Cardiac atrium fibroblast (primary cell): ENCODE results near the gene MZT2A. TPM values are rescaled to one million over a fixed set of nuclear protein-coding genes. Genes with fewer than 3 reads are reported as not detected.

Experiments used
- total RNA-seq: library from RNA; depleted of rRNA; stranded (reverse); fragments of >200 nt; gene quantifications from 2 replicates; pipeline ENCODE4 v1.2.3, GENCODE V29; 2015

Gene MZT2A, protein sequence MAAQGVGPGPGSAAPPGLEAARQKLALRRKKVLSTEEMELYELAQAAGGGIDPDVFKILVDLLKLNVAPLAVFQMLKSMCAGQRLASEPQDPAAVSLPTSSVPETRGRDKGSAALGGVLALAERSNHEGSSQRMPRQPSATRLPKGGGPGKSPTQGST
- total RNA-seq: 47.8 and 71.1 TPM in 2 replicates

DNA sequence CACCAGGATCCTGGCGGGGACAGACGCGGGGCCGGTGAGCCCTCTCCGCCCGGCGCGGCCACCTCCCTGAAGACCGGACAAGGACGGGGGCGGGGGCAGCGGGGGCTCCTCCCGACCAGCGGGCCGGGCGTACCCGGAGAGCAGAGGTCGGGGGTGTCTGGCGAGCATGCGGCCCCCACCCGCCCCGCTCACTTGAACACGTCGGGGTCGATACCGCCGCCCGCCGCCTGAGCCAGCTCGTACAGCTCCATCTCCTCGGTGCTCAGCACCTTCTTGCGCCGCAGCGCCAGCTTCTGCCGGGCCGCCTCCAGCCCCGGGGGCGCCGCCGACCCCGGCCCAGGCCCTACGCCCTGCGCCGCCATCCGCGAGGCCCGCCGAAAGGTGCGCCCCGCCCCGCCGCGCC lies at the start of gene MZT2A:
TSS of gene MZT2A (minus strand) at position 383 of the 403 bp plus-strand sequence. CDS start at position 362, 21 bp downstream.

DNA sequence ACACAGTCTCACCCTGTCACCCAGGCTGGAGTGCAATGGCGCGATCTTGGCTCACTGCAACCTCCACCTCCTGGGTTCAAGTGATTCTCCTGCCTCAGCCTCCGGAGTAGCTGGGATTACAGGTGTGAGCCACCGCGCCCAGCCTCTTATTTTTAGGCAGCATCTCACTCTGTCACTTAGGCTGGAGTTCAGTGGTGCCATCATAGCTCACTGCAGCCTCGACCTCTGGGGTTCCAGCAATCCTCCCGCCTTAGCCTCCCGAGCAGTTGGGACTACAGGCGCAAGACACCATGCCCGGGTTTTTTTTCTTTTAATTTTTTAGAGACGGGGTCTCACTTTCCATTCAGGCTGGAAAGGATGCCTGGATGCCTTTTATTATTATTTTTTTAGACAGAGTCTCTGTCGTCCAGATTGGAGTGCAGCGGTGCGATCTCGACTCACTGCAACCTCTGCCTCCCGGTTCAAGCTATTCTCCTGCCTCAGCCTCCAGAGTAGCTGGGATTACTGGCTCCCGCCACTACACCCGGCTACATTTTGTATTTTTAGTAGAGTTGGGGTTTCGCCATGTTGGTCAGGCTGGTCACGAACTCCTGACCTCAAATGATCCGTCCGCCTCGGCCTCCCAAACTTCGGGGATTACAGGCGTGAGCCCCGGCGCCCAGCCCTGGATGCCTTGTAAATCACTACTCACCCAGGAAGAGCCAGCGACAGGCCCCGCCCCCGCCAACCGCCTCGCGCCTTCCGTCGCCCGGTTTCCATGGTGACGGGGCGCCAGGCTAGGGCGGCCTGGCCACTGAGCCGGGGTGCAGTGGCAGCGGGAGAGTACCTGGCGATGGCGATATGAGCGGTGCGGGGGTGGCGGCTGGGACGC lies 35.2 kb upstream of the MZT2A start, which contains the start of gene CCDC74A:
TSS of gene CCDC74A (plus strand) at position 758 of the 871 bp plus-strand sequence. CDS start at position 841, 83 bp downstream.

GRCh38 chr2:131475831-131476230 lies 16.4 kb downstream of the MZT2A start, which contains the start of gene TUBA3D:
Gene TUBA3D (plus strand): TSS chr2:131476119. CDS start chr2:131476200, 81 bp downstream.

Other genes starting within 250 kb of the MZT2A start
- not detected in 2 replicates for gene RAB6D, start 128.2 kb downstream of the MZT2A start, total RNA-seq
- gene TUBA3D, start 16.3 kb downstream of the MZT2A start, total RNA-seq: not detected in 2 replicates
- gene CCDC74A, start 35.5 kb upstream of the MZT2A start, total RNA-seq: 2.8 and 4.0 TPM in 2 replicates